NCI-H69 (cell line): ENCODE data around the gene IRGM.
"Not testable (repeated sequence)": the region's sequence is repeated elsewhere in the genome, so short reads cannot be mapped to it uniquely, and the experiment has no call there.

Experiments
- DNase-seq: peaks from one replicate; lab custom pipeline; 2025; lab: John Stamatoyannopoulos, UW

The IRGM gene

GRCh38 chr5:150846308-150846653, at the start of gene IRGM:
Gene IRGM, plus strand, starts transcription at chr5:150846521. Its CDS starts 1,603 bp downstream, at chr5:150848124.
- DNase-seq = not testable (repeated sequence)

GRCh38 chr5:150797384-150797783, 48.9 kb upstream of the IRGM start:
- no peak for DNase-seq

GRCh38 chr5:150801117-150801927, 45.0 kb upstream of the IRGM start:
- peak; percentile 71 for DNase-seq

GRCh38 chr5:150804388-150804787, 41.9 kb upstream of the IRGM start:
- no peak for DNase-seq

- DNase-seq = peak; percentile 59
These were observed 37.0 kb upstream of the IRGM start for GRCh38 chr5:150809363-150809762.

- DNase-seq = no peak
These were observed 31.3 kb upstream of the IRGM start for GRCh38 chr5:150815010-150815409.

- no peak for DNase-seq
These were observed 29.4 kb upstream of the IRGM start for GRCh38 chr5:150816946-150817345.

GRCh38 chr5:150829744-150830143, 16.6 kb upstream of the IRGM start:
- no peak for DNase-seq

GRCh38 chr5:150831821-150832220, 14.5 kb upstream of the IRGM start:
- DNase-seq = not testable (repeated sequence)

GRCh38 chr5:150836064-150836463, 10.3 kb upstream of the IRGM start:
- no peak for DNase-seq

- no peak for DNase-seq
These were observed 9.6 kb upstream of the IRGM start for GRCh38 chr5:150836703-150837102.

GRCh38 chr5:150845185-150845859, 999 bp upstream of the IRGM start:
- not testable (repeated sequence) for DNase-seq

GRCh38 chr5:150846654-150847333, 473 bp downstream of the IRGM start:
- DNase-seq = peak; percentile 87

- no peak for DNase-seq
These were observed 994 bp downstream of the IRGM start for GRCh38 chr5:150847334-150847695.

- no peak for DNase-seq
These were observed 1.9 kb downstream of the IRGM start for GRCh38 chr5:150848271-150848670.

- no peak for DNase-seq
These were observed 4.7 kb downstream of the IRGM start for GRCh38 chr5:150851039-150851438.

GRCh38 chr5:150853561-150853960, 7.2 kb downstream of the IRGM start:
- no peak for DNase-seq

- DNase-seq = not testable (repeated sequence)
These were observed 10.4 kb downstream of the IRGM start for GRCh38 chr5:150856700-150857099.

- no peak for DNase-seq
These were observed 14.0 kb downstream of the IRGM start for GRCh38 chr5:150860246-150860821.

GRCh38 chr5:150862070-150862469, 15.7 kb downstream of the IRGM start:
- DNase-seq = no peak

GRCh38 chr5:150879358-150879757, 33.0 kb downstream of the IRGM start:
- DNase-seq = no peak
